Fibroblast of skin of scalp (primary cell): ENCODE measurements around the gene TMCC2.
A peak's percentile ranks its signal among the peaks of the same experiment; 100 is the strongest.

Source experiments
- DNase-seq: peaks from one replicate; pipeline ENCODE4 v3.0.0-alpha.2; 2013

The TMCC2 gene

GRCh38 chr1:205260948-205261732 lies 33.4 kb downstream of the TMCC2 start:
- DNase-seq = peak; percentile 27

GRCh38 chr1:205261946-205262691 lies 34.4 kb downstream of the TMCC2 start:
- peak; percentile 77 for DNase-seq

GRCh38 chr1:205262731-205263171 lies 35.0 kb downstream of the TMCC2 start:
- DNase-seq = peak; percentile 37

GRCh38 chr1:205263580-205264190 lies 35.9 kb downstream of the TMCC2 start:
- peak; percentile 45 for DNase-seq

- no peak for DNase-seq
Observed at GRCh38 chr1:205266611-205267305, 39.0 kb downstream of the TMCC2 start.

GRCh38 chr1:205267306-205267902 lies 39.7 kb downstream of the TMCC2 start:
- DNase-seq = no peak

- no peak for DNase-seq
Observed at GRCh38 chr1:205268846-205269680, 41.3 kb downstream of the TMCC2 start.

GRCh38 chr1:205269711-205270110 lies 42.0 kb downstream of the TMCC2 start:
- DNase-seq = no peak

GRCh38 chr1:205270271-205270670 lies 42.5 kb downstream of the TMCC2 start:
- no peak for DNase-seq

- no peak for DNase-seq
Observed at GRCh38 chr1:205270764-205271163, 43.0 kb downstream of the TMCC2 start.

GRCh38 chr1:205271277-205271676 lies 43.5 kb downstream of the TMCC2 start:
- DNase-seq = no peak

- no peak for DNase-seq
Observed at GRCh38 chr1:205271745-205272144, 44.0 kb downstream of the TMCC2 start.

- no peak for DNase-seq
Observed at GRCh38 chr1:205272536-205272935, 44.8 kb downstream of the TMCC2 start.

GRCh38 chr1:205273551-205273982 lies 45.8 kb downstream of the TMCC2 start:
- DNase-seq = peak; percentile 70

- DNase-seq = no peak
Observed at GRCh38 chr1:205274041-205274691, 46.4 kb downstream of the TMCC2 start.

GRCh38 chr1:205275133-205275532 lies 47.4 kb downstream of the TMCC2 start:
- DNase-seq = no peak

- no peak for DNase-seq
Observed at GRCh38 chr1:205275916-205276688, 48.4 kb downstream of the TMCC2 start.

- DNase-seq = no peak
Observed at GRCh38 chr1:205276689-205277065, 48.9 kb downstream of the TMCC2 start.

GRCh38 chr1:205279986-205280385 lies 52.2 kb downstream of the TMCC2 start:
- no peak for DNase-seq
